DOHH2 (cell line): ENCODE results near the gene CES2.

ENCODE experiments used
- H3F3A ChIP-seq: fragments of 200-600 bp; sonication (generic), shearing (Covaris generic); 2 replicates; pipeline ENCODE4 v1.6.0; 2016; ENCODE audit warnings: antibody characterized with exemption, mild to moderate bottlenecking; ENCODE audit not compliant: control insufficient read depth, insufficient read depth
- H3K27ac ChIP-seq: fragments of 200-600 bp; sonication (generic); 2 replicates; pipeline ENCODE4 v1.5.1; 2014; ENCODE audit warnings: low read depth, mild to moderate bottlenecking, low read length, moderate library complexity
- H3K27me3 ChIP-seq: fragments of 200-600 bp; sonication (generic); 2 replicates; pipeline ENCODE4 v1.6.1; 2014; ENCODE audit warnings: mild to moderate bottlenecking, low read length, mixed read lengths; ENCODE audit not compliant: control insufficient read depth
- H3K36me3 ChIP-seq: fragments of 200-600 bp; sonication (generic); 2 replicates; pipeline ENCODE4 v1.6.1; 2014; ENCODE audit warnings: mild to moderate bottlenecking, low read length, moderate library complexity, mixed read lengths; ENCODE audit not compliant: control insufficient read depth
- H3K4me1 ChIP-seq: fragments of 200-600 bp; sonication (generic); 2 replicates; pipeline ENCODE4 v1.6.1; 2014; ENCODE audit warnings: mild to moderate bottlenecking, low read length, mixed read lengths; ENCODE audit not compliant: control insufficient read depth
- H3K4me2 ChIP-seq: fragments of 200-600 bp; sonication (generic); 2 replicates; pipeline ENCODE4 v1.6.0; 2014; ENCODE audit warnings: mild to moderate bottlenecking, low read length, moderate library complexity
- H3K4me3 ChIP-seq: fragments of 200-600 bp; sonication (generic); 2 replicates; pipeline ENCODE4 v1.5.1; 2014; ENCODE audit warnings: mild to moderate bottlenecking, low read length, mixed read lengths
- H3K79me2 ChIP-seq: fragments of 200-600 bp; sonication (generic); 2 replicates; pipeline ENCODE4 v1.6.1; 2014; ENCODE audit warnings: mild to moderate bottlenecking, low read length, mixed read lengths; ENCODE audit not compliant: control insufficient read depth
- H3K9me2 ChIP-seq: fragments of 200-600 bp; sonication (generic); replicated peaks from 2 replicates; pipeline ENCODE4 v1.6.1; 2014; ENCODE audit warnings: mild to moderate bottlenecking, low read length, mixed read lengths; ENCODE audit not compliant: control insufficient read depth
- H3K9me3 ChIP-seq: fragments of 200-600 bp; sonication (generic); 2 replicates; pipeline ENCODE4 v1.6.1; 2014; ENCODE audit warnings: antibody characterized with exemption, low read length, mixed read lengths; ENCODE audit not compliant: control insufficient read depth, insufficient read depth
- H4K20me1 ChIP-seq: fragments of 200-600 bp; sonication (generic); 2 replicates; pipeline ENCODE4 v1.6.0; 2014; ENCODE audit warnings: low read depth, mild to moderate bottlenecking, antibody characterized with exemption, low read length, moderate library complexity; ENCODE audit not compliant: control insufficient read depth, insufficient read depth
- CTCF ChIP-seq: fragments of 200-600 bp; sonication (generic); IDR thresholded peaks from one replicate; pipeline ENCODE4 v1.5.1; 2014; ENCODE audit warnings: antibody characterized with exemption, mild to moderate bottlenecking, low read depth, low read length; ENCODE audit not compliant: poor library complexity, severe bottlenecking
- EZH2phosphoT487 ChIP-seq: fragments of 200-600 bp; sonication (generic); IDR thresholded peaks from 2 replicates; pipeline ENCODE4 v1.6.1; 2017; ENCODE audit warnings: borderline replicate concordance, mild to moderate bottlenecking, antibody characterized with exemption, low read length, moderate library complexity, mixed read lengths

CES2 gene

GRCh38 chr16:66927918-66928649 lies 7.2 kb upstream of the CES2 start:
- TF ChIP-seq CTCF (no peak), EZH2phosphoT487 (no peak)
- peaks cover 5% of the 10 kb centered on the region for H3K4me1 ChIP-seq
- no peak overlapping the region for H3K4me2 ChIP-seq
- no peaks in the 10 kb centered on the region for H4K20me1 ChIP-seq
- no peak overlapping the region for H3K27ac ChIP-seq
- peaks cover 8% of the 10 kb centered on the region for H3K79me2 ChIP-seq
- H3K9me3 ChIP-seq = no peaks in the 10 kb centered on the region
- no peaks in the 10 kb centered on the region for H3K9me2 ChIP-seq
- H3K4me3 ChIP-seq = no peak overlapping the region
- peaks cover 32% of the 10 kb centered on the region for H3K27me3 ChIP-seq
- H3F3A ChIP-seq = 0 out of 2 replicates have a peak, but pooled peaks cover 3% of the 10 kb centered on the region
- peaks cover 11% of the 10 kb centered on the region; the same call in 1 of the 2 replicates for H3K36me3 ChIP-seq

- H3K4me1 ChIP-seq = peaks cover 11% of the 10 kb centered on the region
- TF ChIP-seq CTCF (peak; percentile 70), EZH2phosphoT487 (no peak)
- H3K9me2 ChIP-seq = no peaks in the 10 kb centered on the region
- H3K79me2 ChIP-seq = peaks cover 16% of the 10 kb centered on the region
- no peak overlapping the region for H3K4me3 ChIP-seq
- no peak overlapping the region for H3K4me2 ChIP-seq
- H3F3A ChIP-seq = 0 out of 2 replicates have a peak, but pooled peaks cover 3% of the 10 kb centered on the region
- peaks cover 25% of the 10 kb centered on the region for H3K27me3 ChIP-seq
- H3K36me3 ChIP-seq = peaks cover 11% of the 10 kb centered on the region; the same call in 1 of the 2 replicates
- peaks cover 5% of the 10 kb centered on the region; the same call in 1 of the 2 replicates for H4K20me1 ChIP-seq
- no peak overlapping the region for H3K27ac ChIP-seq
- H3K9me3 ChIP-seq = no peaks in the 10 kb centered on the region
Observed at GRCh38 chr16:66928702-66929388, 6.5 kb upstream of the CES2 start.

GRCh38 chr16:66930189-66930588 lies 5.1 kb upstream of the CES2 start:
- Histone ChIP-seq H3K36me3 (peaks cover 14% of the 10 kb centered on the region), H4K20me1 (peaks cover 5% of the 10 kb centered on the region; the same call in 1 of the 2 replicates), H3K9me2 (no peaks in the 10 kb centered on the region), H3K9me3 (no peaks in the 10 kb centered on the region), H3K4me2 (no peak overlapping the region), H3K4me1 (peaks cover 13% of the 10 kb centered on the region), H3K4me3 (no peak overlapping the region), H3K79me2 (peaks cover 29% of the 10 kb centered on the region), H3K27ac (no peak overlapping the region), H3K27me3 (peaks cover 13% of the 10 kb centered on the region), H3F3A (0 out of 2 replicates have a peak, but pooled peaks cover 3% of the 10 kb centered on the region)
- TF ChIP-seq CTCF (no peak), EZH2phosphoT487 (no peak)
